ENCODE measurements around the gene DUOXA1. TPM values are rescaled to one million over a fixed set of nuclear protein-coding genes. Genes with fewer than 3 reads are reported as not detected.
"Not testable (repeated sequence)": the region's sequence is repeated elsewhere in the genome, so short reads cannot be mapped to it uniquely, and the experiment has no call there.

The DUOXA1 gene
- total RNA-seq, 1 donor from 2014 or later: 5.9 TPM

GRCh38 chr15:45117308-45118130 is 12.2 kb downstream of the DUOXA1 start:
- ATAC-seq: peak; percentile 57
- DNase-seq (ENCODE audit: low spot score): no peak
- intact Hi-C loops (cut with DNase I): no loop called here

GRCh38 chr15:45116482-45117307 is 13.0 kb downstream of the DUOXA1 start:
- DNase-seq (ENCODE audit: low spot score): no peak
- peak; percentile 13 for ATAC-seq
- intact Hi-C loops (cut with DNase I): no loop called here

GRCh38 chr15:45116006-45116481 is 13.6 kb downstream of the DUOXA1 start:
- DNase-seq (ENCODE audit: low spot score) (no peak), ATAC-seq (no peak)
- intact Hi-C loops (cut with DNase I): no loop called here

GRCh38 chr15:45115312-45115820 is 14.3 kb downstream of the DUOXA1 start:
- no peak for ATAC-seq
- intact Hi-C loops (cut with DNase I): no loop called here
- DNase-seq (ENCODE audit: low spot score): no peak

GRCh38 chr15:45114751-45115085 is 15.0 kb downstream of the DUOXA1 start:
- intact Hi-C loops (cut with DNase I): no loop called here
- no peak for ATAC-seq

GRCh38 chr15:45114076-45114750 is 15.5 kb downstream of the DUOXA1 start, which contains the start of the genes DUOX2 and DUOXA2:
DUOX2 (minus strand) TSS chr15:45114172; CDS start chr15:45113411, 761 bp downstream.
DUOXA2 (plus strand) TSS chr15:45114326; CDS start chr15:45114606, 280 bp downstream.
- DNase-seq (ENCODE audit: low spot score) (no peak), ATAC-seq (no peak)
- intact Hi-C loops (cut with DNase I): no loop called here

More at GRCh38 chr15:45114751-45115085, 15.0 kb downstream of the DUOXA1 start:
- no peak for DNase-seq (ENCODE audit: low spot score)

GRCh38 chr15:45113380-45113990 is 16.2 kb downstream of the DUOXA1 start:
- DNase-seq (ENCODE audit: low spot score): no peak
- intact Hi-C loops (cut with DNase I): no loop called here

GRCh38 chr15:45112591-45113379 is 16.9 kb downstream of the DUOXA1 start:
- no peak for ATAC-seq
- intact Hi-C loops (cut with DNase I): no loop called here
- DNase-seq (ENCODE audit: low spot score): no peak

More at GRCh38 chr15:45113380-45113990, 16.2 kb downstream of the DUOXA1 start:
- no peak for ATAC-seq

GRCh38 chr15:45112143-45112590 is 17.5 kb downstream of the DUOXA1 start:
- intact Hi-C loops (cut with DNase I): no loop called here
- DNase-seq (ENCODE audit: low spot score) (no peak), ATAC-seq (no peak)

- intact Hi-C loops (cut with DNase I): no loop called here
- ATAC-seq: no peak
- no peak for DNase-seq (ENCODE audit: low spot score)
Observed at GRCh38 chr15:45111390-45112142, 18.1 kb downstream of the DUOXA1 start.

GRCh38 chr15:45110256-45110820 is 19.3 kb downstream of the DUOXA1 start:
- no peak for DNase-seq (ENCODE audit: low spot score)
- intact Hi-C loops (cut with DNase I): no loop called here
- ATAC-seq: no peak

- DNase-seq (ENCODE audit: low spot score): peak; percentile 33
- no peak for ATAC-seq
- intact Hi-C loops (cut with DNase I): no loop called here
Observed at GRCh38 chr15:45107941-45108630, 21.6 kb downstream of the DUOXA1 start.

- no peak for ATAC-seq
- intact Hi-C loops (cut with DNase I): no loop called here
- DNase-seq (ENCODE audit: low spot score): peak; percentile 44
Observed at GRCh38 chr15:45106002-45106790, 23.5 kb downstream of the DUOXA1 start.

- intact Hi-C loops (cut with DNase I): no loop called here
- ATAC-seq: no peak
- DNase-seq (ENCODE audit: low spot score): peak; percentile 35
Observed at GRCh38 chr15:45105586-45105985, 24.1 kb downstream of the DUOXA1 start.

GRCh38 chr15:45104170-45104569 is 25.5 kb downstream of the DUOXA1 start:
- intact Hi-C loops (cut with DNase I); ATAC-seq: not testable (repeated sequence)
- peak; percentile 28 for DNase-seq (ENCODE audit: low spot score)
